GM23338 (cell line): ENCODE results near the gene TMEM212. TPM values are rescaled to one million over a fixed set of nuclear protein-coding genes. Genes with fewer than 3 reads are reported as not detected.

ENCODE experiments used
- ATAC-seq: fragments of 200-7000 bp; cut with Tn5 transposase; 3 replicates; pipeline ENCODE4 v1.9.1; 2020
- DNase-seq: peaks from one replicate; pipeline ENCODE4 v3.0.0-alpha.2; 2015; ENCODE audit warnings: low spot score
- H2AFZ ChIP-seq: fragments of 200-600 bp; sonication (generic); 2 replicates; pipeline ENCODE4 v1.8.0; 2016; ENCODE audit warnings: antibody characterized with exemption, mild to moderate bottlenecking, moderate library complexity
- H3F3A ChIP-seq: fragments of 200-600 bp; sonication (generic); replicated peaks from 2 replicates; pipeline ENCODE4 v1.8.0; 2017; ENCODE audit warnings: antibody characterized with exemption, mixed run types, low read depth
- H3K27ac ChIP-seq: fragments of 200-600 bp; sonication (generic); 2 replicates; pipeline ENCODE4 v1.6.1; 2016; ENCODE audit warnings: low read depth
- H3K27me3 ChIP-seq: fragments of 200-600 bp; sonication (generic); 2 replicates; pipeline ENCODE4 v1.8.0; 2016; ENCODE audit warnings: mild to moderate bottlenecking, mixed run types, moderate library complexity; ENCODE audit not compliant: insufficient read depth
- H3K36me3 ChIP-seq: fragments of 200-600 bp; sonication (generic); 2 replicates; pipeline ENCODE4 v1.8.0; 2016; ENCODE audit warnings: mild to moderate bottlenecking; ENCODE audit not compliant: insufficient read depth
- H3K4me1 ChIP-seq: fragments of 200-600 bp; sonication (generic); 2 replicates; pipeline ENCODE4 v1.8.0; 2016; ENCODE audit warnings: mild to moderate bottlenecking, moderate library complexity; ENCODE audit not compliant: insufficient read depth
- H3K4me2 ChIP-seq: fragments of 200-600 bp; sonication (generic); 2 replicates; pipeline ENCODE4 v1.7.1; 2017; ENCODE audit warnings: mixed run types
- H3K4me3 ChIP-seq: fragments of 200-600 bp; sonication (generic); 2 replicates; pipeline ENCODE4 v1.6.1; 2016; ENCODE audit warnings: mixed run types
- H3K79me2 ChIP-seq: fragments of 200-600 bp; sonication (generic); replicated peaks from 2 replicates; pipeline ENCODE4 v1.8.0; 2017; ENCODE audit warnings: mild to moderate bottlenecking; ENCODE audit not compliant: insufficient read depth
- H3K9me2 ChIP-seq: fragments of 200-600 bp; sonication (generic); 2 replicates; pipeline ENCODE4 v1.8.0; 2017; ENCODE audit not compliant: insufficient read depth
- H4K20me1 ChIP-seq: fragments of 200-600 bp; sonication (generic); replicated peaks from 2 replicates; pipeline ENCODE4 v1.8.0; 2017; ENCODE audit warnings: mild to moderate bottlenecking; ENCODE audit not compliant: insufficient read depth
- H3K27ac Mint-ChIP-seq: 2 replicates; pipeline ENCODE4 v1.8.0; 2020; ENCODE audit warnings: inconsistent platforms, mild to moderate bottlenecking, moderate library complexity, mixed read lengths
- H3K27me3 Mint-ChIP-seq: 3 replicates; pipeline ENCODE4 v1.8.0; 2022; ENCODE audit warnings: low read depth, mild to moderate bottlenecking, moderate library complexity, mixed read lengths, inconsistent platforms; ENCODE audit not compliant: insufficient read depth, poor library complexity
- H3K36me3 Mint-ChIP-seq: 3 replicates; pipeline ENCODE4 v1.8.0; 2021; ENCODE audit warnings: low read depth, mild to moderate bottlenecking, inconsistent platforms, moderate library complexity, mixed read lengths
- H3K4me1 Mint-ChIP-seq: 3 replicates; pipeline ENCODE4 v1.8.0; 2020; ENCODE audit warnings: mild to moderate bottlenecking, inconsistent platforms, mixed read lengths
- H3K4me3 Mint-ChIP-seq: 3 replicates; pipeline ENCODE4 v1.8.0; 2021; ENCODE audit warnings: moderate library complexity, mild to moderate bottlenecking, inconsistent platforms, mixed read lengths
- H3K9me3 Mint-ChIP-seq: 3 replicates; pipeline ENCODE4 v1.8.0; 2020; ENCODE audit warnings: moderate library complexity, mild to moderate bottlenecking, inconsistent platforms, mixed read lengths
- CREB1 ChIP-seq: fragments of 250-450 bp; sonication (Bioruptor Pico); IDR thresholded peaks from 2 replicates; pipeline ENCODE4 v1.5.0; 2020; ENCODE audit warnings: low read depth, mild to moderate bottlenecking, moderate library complexity
- CTCF ChIP-seq, 2 experiments: fragments of 200-600 bp in 1 of 2; sonication (generic) in 1 of 2; conservative IDR thresholded peaks; 2 replicates each; pipeline versions ENCODE4 v1.5.1 to v1.6.1; 2016 to 2017; ENCODE audit warnings: antibody characterized with exemption in 2 of 2, low read depth in 2 of 2, mild to moderate bottlenecking in 2 of 2, moderate library complexity in 1 of 2
- ETS1 ChIP-seq: IDR thresholded peaks from 2 replicates; pipeline ENCODE4 v1.6.1; 2016; ENCODE audit warnings: antibody characterized with exemption
- EZH2 ChIP-seq: fragments of 200-600 bp; sonication (generic); IDR thresholded peaks from one replicate; pipeline ENCODE4 v1.8.0; 2017; ENCODE audit warnings: antibody characterized with exemption, mild to moderate bottlenecking, low read depth; ENCODE audit not compliant: unreplicated experiment
- EZH2phosphoT487 ChIP-seq: fragments of 200-600 bp; sonication (generic); IDR thresholded peaks from one replicate; pipeline ENCODE4 v1.8.1; 2018; ENCODE audit warnings: antibody characterized with exemption; ENCODE audit not compliant: unreplicated experiment
- NANOG ChIP-seq: IDR thresholded peaks from 2 replicates; pipeline ENCODE4 v1.6.1; 2016; ENCODE audit warnings: antibody characterized with exemption, borderline replicate concordance
- POLR2AphosphoS5 ChIP-seq: IDR thresholded peaks from 2 replicates; pipeline ENCODE4 v1.6.1; 2016; ENCODE audit warnings: antibody characterized with exemption, low read depth
- REST ChIP-seq: IDR thresholded peaks from one replicate; pipeline ENCODE4 v1.6.1; 2018; ENCODE audit warnings: antibody characterized with exemption; ENCODE audit not compliant: unreplicated experiment
- STAT1 ChIP-seq: IDR thresholded peaks from one replicate; pipeline ENCODE4 v1.6.1; 2016; ENCODE audit warnings: antibody characterized with exemption; ENCODE audit not compliant: unreplicated experiment
- ZNF114 ChIP-seq: fragments of 250-450 bp; sonication (Bioruptor Pico); IDR thresholded peaks from 2 replicates; pipeline ENCODE4 v1.5.0; 2020; ENCODE audit warnings: mild to moderate bottlenecking, moderate library complexity
- ZNF331 ChIP-seq: fragments of 250-450 bp; sonication (Bioruptor Pico); IDR thresholded peaks from 2 replicates; pipeline ENCODE4 v1.5.0; 2020; ENCODE audit warnings: low read depth, mild to moderate bottlenecking, moderate library complexity
- polyA plus RNA-seq: library from polyadenylated mRNA; unstranded; fragments of >200 nt; fragmentation: Nextera tagmentation; extraction: Ambion mirVana; gene quantifications from 2 replicates; pipeline ENCODE4 v1.2.1, GENCODE V29; 2016
- total RNA-seq: library from RNA; depleted of rRNA; stranded (reverse); fragments of >200 nt; shearing (Covaris generic); gene quantifications from 2 replicates; pipeline ENCODE4 v1.2.3, GENCODE V29; 2014

The TMEM212 gene
- total and polyA plus RNA-seq, 2 experiments from 2014 or later, result not detected

DNA sequence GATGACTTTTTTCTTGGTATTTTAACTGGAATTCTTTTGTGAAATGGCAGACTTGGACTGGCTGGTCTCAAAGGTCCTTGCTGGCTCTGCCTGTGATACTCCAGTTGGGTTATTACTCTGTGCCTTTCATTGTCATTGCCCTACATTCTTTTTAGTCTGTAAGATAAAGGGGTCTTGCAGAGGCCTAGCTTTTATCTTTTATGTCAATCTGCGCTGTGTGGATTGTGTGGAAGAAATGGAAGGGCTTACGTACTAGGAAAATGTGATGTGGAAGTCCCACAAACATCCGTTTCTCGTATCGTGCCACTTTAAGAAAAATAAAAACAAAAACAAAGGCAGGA lies 8.7 kb upstream of the TMEM212 start (continued):
- no peak for TF ChIP-seq REST

DNA sequence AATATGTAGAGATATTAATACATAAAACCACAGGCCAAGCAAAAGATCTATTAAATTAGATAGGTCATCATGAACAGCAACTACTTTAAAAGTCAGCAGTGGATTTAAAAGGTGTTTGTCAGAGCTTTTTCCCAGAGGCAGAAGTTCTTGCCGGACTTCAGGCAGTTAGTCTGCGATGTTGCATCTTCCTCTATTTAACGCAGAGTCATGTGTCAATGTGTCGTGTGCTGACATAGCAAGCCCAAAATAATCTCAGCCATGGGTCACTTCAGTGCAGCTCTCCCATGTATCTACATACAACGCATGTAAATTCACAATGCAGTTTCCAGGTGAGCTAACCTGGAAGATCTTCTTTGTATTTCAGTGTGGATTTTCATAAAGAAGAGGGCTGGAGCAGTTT lies 8.0 kb upstream of the TMEM212 start:
- no peaks in the 10 kb centered on the region for H3K9me3 Mint-ChIP-seq
- H3K27ac Mint-ChIP-seq, result no peak overlapping the region
- H3K36me3 ChIP-seq, result no peaks in the 10 kb centered on the region
- no peak for DNase-seq
- H3K9me2 ChIP-seq, result no peaks in the 10 kb centered on the region
- no peaks in the 10 kb centered on the region for H3F3A ChIP-seq
- H3K4me2 ChIP-seq, result no peak overlapping the region
- TF ChIP-seq EZH2 (no peak), ETS1 (no peak), CTCF (conservative IDR thresholded peaks at IDR 0.05; ENCODE audit: low read depth in 2 of 2) (no peak), STAT1 (no peak), EZH2phosphoT487 (no peak), ZNF331 (CRISPR knock-in tag) (no peak), POLR2AphosphoS5 (no peak), ZNF114 (CRISPR knock-in tag) (no peak), NANOG (no peak), REST (no peak), CREB1 (CRISPR knock-in tag) (no peak)
- H3K27me3 Mint-ChIP-seq, result no peaks in the 10 kb centered on the region
- no peak for ATAC-seq
- no peak overlapping the region for H3K27ac ChIP-seq
- H3K4me3 Mint-ChIP-seq, result no peak overlapping the region
- no peaks in the 10 kb centered on the region for H3K27me3 ChIP-seq
- no peaks in the 10 kb centered on the region for H3K4me1 ChIP-seq
- H3K36me3 Mint-ChIP-seq, result no peaks in the 10 kb centered on the region
- H2AFZ ChIP-seq, result no peak overlapping the region
- H3K4me3 ChIP-seq, result no peak overlapping the region
- H3K4me1 Mint-ChIP-seq, result peaks cover 11% of the 10 kb centered on the region
- no peaks in the 10 kb centered on the region for H3K79me2 ChIP-seq
- no peaks in the 10 kb centered on the region for H4K20me1 ChIP-seq
